Measurements from ENCODE around the gene PPP4C. TPM values are rescaled to one million over a fixed set of nuclear protein-coding genes. Genes with fewer than 3 reads are reported as not detected.
"Not testable (repeated sequence)": the region's sequence is repeated elsewhere in the genome, so short reads cannot be mapped to it uniquely, and the experiment has no call there.

PPP4C gene
- total RNA-seq, 3 donors from 2014 or later: 71.7 to 109 (median 102) TPM

DNA sequence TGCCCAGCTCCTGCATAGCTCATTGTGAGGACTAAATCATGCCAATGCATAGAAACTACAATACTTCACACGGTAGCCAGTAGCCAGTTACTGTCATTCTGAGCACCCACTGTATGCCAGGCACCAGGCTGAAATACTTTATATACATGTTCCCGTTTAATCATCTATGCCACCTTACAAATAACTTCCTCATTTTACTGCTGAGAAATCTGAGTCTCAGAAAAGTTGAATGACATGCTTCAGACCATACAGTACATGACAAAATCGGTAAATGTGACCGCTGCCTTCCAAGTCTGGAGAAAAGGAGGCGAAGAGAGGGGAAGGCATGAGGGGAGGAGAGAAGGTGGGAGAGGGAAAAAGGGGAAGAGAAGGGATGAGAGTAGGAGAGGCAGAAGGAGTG is 35.6 kb upstream of the PPP4C start:
- ATAC-seq (no peak), DNase-seq (no peak)
- no peak for TF ChIP-seq CTCF (IDR thresholded peaks at IDR 0.05)
- intact Hi-C loops (cut with DNase I, micrococcal nuclease): no loop called here
- Histone ChIP-seq H3K4me3 (no peak overlapping the region), H3K36me3 (ENCODE audit: low read depth) (no peaks in the 10 kb centered on the region), H3K4me1 (ENCODE audit: low read depth) (no peaks in the 10 kb centered on the region), H3K9me3 (no peaks in the 10 kb centered on the region)

DNA sequence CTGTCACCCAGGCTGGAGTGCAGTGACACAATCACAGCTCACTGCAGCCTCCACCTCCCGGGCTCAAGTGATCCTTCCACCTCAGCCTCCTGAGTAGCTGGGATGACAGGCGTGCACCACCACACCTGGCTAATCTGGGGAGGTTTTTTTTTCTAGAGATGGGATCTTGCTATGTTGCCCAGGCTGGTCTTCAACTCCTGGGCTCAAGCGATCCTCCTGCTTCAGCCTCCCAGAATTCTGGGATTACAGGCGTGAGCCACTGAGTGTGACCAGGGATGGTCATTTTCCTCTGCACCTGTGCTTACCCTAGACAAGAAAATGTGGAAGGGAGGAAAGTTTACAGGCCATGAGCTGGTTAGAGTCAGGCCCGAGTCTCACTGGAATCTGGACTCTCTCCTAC is 35.1 kb upstream of the PPP4C start:
- peak in 1 of 3 donors; percentile 5 for DNase-seq
- intact Hi-C loops (cut with DNase I, micrococcal nuclease); H3K9me3 ChIP-seq; H3K36me3 ChIP-seq (ENCODE audit: low read depth); H3K4me1 ChIP-seq (ENCODE audit: low read depth); H3K4me3 ChIP-seq; ATAC-seq: not testable (repeated sequence)

GRCh38 chr16:30041841-30042240 is 34.0 kb upstream of the PPP4C start:
- DNase-seq (peak in 1 of 3 donors; percentile 52), ATAC-seq (no peak)
- no peak overlapping the region for H3K4me3 ChIP-seq
- no peak for TF ChIP-seq CTCF (IDR thresholded peaks at IDR 0.05)
- H3K4me1 ChIP-seq (ENCODE audit: low read depth): no peaks in the 10 kb centered on the region
- no peaks in the 10 kb centered on the region for H3K9me3 ChIP-seq
- no peaks in the 10 kb centered on the region for H3K36me3 ChIP-seq (ENCODE audit: low read depth)
- intact Hi-C loops (cut with DNase I, micrococcal nuclease): no loop called here

DNA sequence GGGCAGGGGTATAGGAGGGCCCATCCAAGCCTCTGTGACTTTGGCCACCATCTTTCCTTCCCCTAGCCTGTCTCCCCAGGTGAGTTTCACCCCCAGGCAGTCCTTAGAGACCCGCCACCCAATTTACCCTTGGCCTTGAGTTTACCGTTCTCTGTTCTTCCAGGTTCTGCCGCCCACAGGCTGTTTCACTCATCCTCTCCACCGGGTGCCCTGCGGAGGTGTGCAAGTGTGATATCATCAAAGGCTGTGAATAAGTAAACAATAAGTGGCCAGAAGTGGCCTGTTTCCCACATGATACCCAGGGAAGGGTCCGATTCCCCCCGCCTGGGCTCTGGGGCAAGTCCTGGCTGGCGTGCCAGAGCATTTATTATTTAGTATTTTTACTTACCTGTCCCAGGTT is 29.6 kb upstream of the PPP4C start:
- Histone ChIP-seq H3K4me3 (no peak overlapping the region), H3K4me1 (ENCODE audit: low read depth) (no peaks in the 10 kb centered on the region), H3K9me3 (no peaks in the 10 kb centered on the region), H3K36me3 (ENCODE audit: low read depth) (no peaks in the 10 kb centered on the region)
- TF ChIP-seq CTCF (IDR thresholded peaks at IDR 0.05): no peak
- intact Hi-C loops (cut with DNase I, micrococcal nuclease): no loop called here
- DNase-seq (no peak), ATAC-seq (no peak)

DNA sequence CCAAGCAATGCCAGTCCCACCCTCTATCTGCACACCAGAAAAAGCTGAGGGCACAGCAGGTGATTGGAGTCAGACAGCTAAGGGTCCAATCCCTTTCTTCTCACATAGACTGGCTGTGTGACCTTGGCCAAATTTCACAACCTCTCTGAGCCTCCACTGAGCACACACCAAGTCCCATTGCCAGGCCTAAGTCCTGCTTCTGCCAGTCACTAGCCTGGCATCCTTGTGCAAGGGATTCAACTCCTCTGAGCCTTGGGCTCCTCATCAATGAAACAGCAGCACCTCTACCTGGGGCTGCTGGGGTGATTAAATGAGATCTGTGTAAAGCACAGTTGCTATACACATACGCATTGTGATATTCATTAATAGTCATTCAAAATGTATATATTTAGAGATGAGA is 29.2 kb upstream of the PPP4C start:
- no peak for DNase-seq
- intact Hi-C loops (cut with DNase I, micrococcal nuclease): no loop called here
- Histone ChIP-seq H3K9me3 (no peaks in the 10 kb centered on the region), H3K4me3 (no peak overlapping the region), H3K4me1 (ENCODE audit: low read depth) (no peaks in the 10 kb centered on the region), H3K36me3 (ENCODE audit: low read depth) (no peaks in the 10 kb centered on the region)
- ATAC-seq: no peak
- no peak for TF ChIP-seq CTCF (IDR thresholded peaks at IDR 0.05)

DNA sequence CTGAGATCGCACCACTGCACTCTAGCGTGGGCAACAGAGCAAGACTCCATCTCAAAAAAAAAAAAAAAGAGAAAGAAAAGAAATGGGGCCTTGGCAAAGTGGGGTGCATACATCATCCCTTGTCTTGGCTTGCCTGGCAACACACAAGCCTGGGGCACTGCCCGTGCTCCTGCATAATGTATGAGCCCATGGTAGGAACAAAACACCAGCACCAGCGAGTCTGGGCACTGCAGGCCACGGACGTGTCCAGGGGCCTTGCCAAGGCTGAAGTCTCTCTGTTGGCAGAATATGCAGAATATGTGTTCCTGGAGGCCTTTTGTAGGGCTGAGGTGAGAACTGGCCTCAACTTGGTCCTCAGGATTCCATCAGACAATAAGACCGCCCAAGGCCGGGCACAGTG is 25.9 kb upstream of the PPP4C start:
- TF ChIP-seq CTCF (IDR thresholded peaks at IDR 0.05): no peak
- intact Hi-C loops (cut with DNase I, micrococcal nuclease): no loop called here
- Histone ChIP-seq H3K36me3 (ENCODE audit: low read depth) (no peaks in the 10 kb centered on the region), H3K4me1 (ENCODE audit: low read depth) (peaks cover 7% of the 10 kb centered on the region), H3K9me3 (no peaks in the 10 kb centered on the region), H3K4me3 (no peak overlapping the region)
- DNase-seq: peak in 1 of 3 donors; percentile 28
- no peak for ATAC-seq

Measured in mucosa of descending colon (tissue), 3 donors.